Measurements from ENCODE around the gene ANO4. TPM values are rescaled to one million over a fixed set of nuclear protein-coding genes. Genes with fewer than 3 reads are reported as not detected.

Gene ANO4
- total RNA-seq, 1 experiment from 2014 or later, result 5.7 TPM

GRCh38 chr12:100967189-100967588 lies 172.6 kb downstream of the ANO4 start:
- Histone ChIP-seq H3K9me3 (ENCODE audit: control insufficient read depth, low read depth, low read length) (no peaks in the 10 kb centered on the region), H3K4me2 (ENCODE audit: insufficient read depth, insufficient read length, low read length) (no peak overlapping the region), H3K18ac (ENCODE audit: insufficient read length, low read depth, low read length) (no peak overlapping the region), H4K8ac (replicated peaks; ENCODE audit: insufficient read length, low read depth, low read length) (no peak overlapping the region), H4K20me1 (ENCODE audit: control insufficient read depth, insufficient read depth, insufficient read length) (no peaks in the 10 kb centered on the region), H2BK15ac (ENCODE audit: low read depth, low read length) (no peak overlapping the region), H3K79me1 (ENCODE audit: insufficient read depth, low read depth, low read length, poor library complexity, severe bottlenecking) (no peaks in the 10 kb centered on the region), H3K27ac (ENCODE audit: insufficient read length, low read depth, low read length) (no peak overlapping the region), H3K14ac (ENCODE audit: insufficient read depth, low read length) (no peak overlapping the region), H2AFZ (ENCODE audit: low read length) (no peak overlapping the region), H3K9ac (ENCODE audit: extremely low read depth, insufficient read length, low read length) (no peak overlapping the region), H2BK5ac (ENCODE audit: insufficient read length, low read length) (no peak overlapping the region), H2BK12ac (ENCODE audit: insufficient read length, low read depth, low read length) (no peak overlapping the region), H3T11ph (ENCODE audit: low read length) (no peak overlapping the region), H3K56ac (ENCODE audit: insufficient read length, low read depth, low read length) (no peak overlapping the region), H4K91ac (ENCODE audit: insufficient read length, low read depth, low read length) (no peak overlapping the region), H3K4ac (ENCODE audit: low read depth, low read length) (no peak overlapping the region), H3K23ac (ENCODE audit: insufficient read length, low read depth, low read length) (no peak overlapping the region), H3K4me1 (ENCODE audit: insufficient read depth, low read length) (peaks cover 7% of the 10 kb centered on the region; the same call in 1 of the 2 replicates), H3K27me3 (ENCODE audit: insufficient read depth, low read length) (no peaks in the 10 kb centered on the region), H2BK20ac (ENCODE audit: low read depth, low read length, poor library complexity, severe bottlenecking) (no peak overlapping the region), H2BK120ac (ENCODE audit: low read depth, low read length, poor library complexity, severe bottlenecking) (no peak overlapping the region), H4K5ac (ENCODE audit: insufficient read length, low read depth, low read length) (no peak overlapping the region), H3K79me2 (ENCODE audit: insufficient read depth, low read length) (no peaks in the 10 kb centered on the region), H2AK5ac (ENCODE audit: insufficient read length, low read length) (no peak overlapping the region), H3K23me2 (ENCODE audit: insufficient read length, low read depth, low read length, poor library complexity, severe bottlenecking) (no peaks in the 10 kb centered on the region)
- no peaks in the 10 kb centered on the region; a peak in 1 of 7 replicates for H3K36me3 Mint-ChIP-seq (ENCODE audit: insufficient read depth in 1 of 3, low read depth in 3 of 3)
- H3K27ac Mint-ChIP-seq, result no peak overlapping the region
- no peak for TF ChIP-seq CTCF (conservative IDR thresholded peaks at IDR 0.05)
- peaks cover 47 to 59% of the 10 kb centered on the region in 2 experiments for H3K4me1 Mint-ChIP-seq
- WGBS (ENCODE audit: extremely low coverage, insufficient read length, low lambda C conversion rate), result no CpG with 5 or more reads among the region's 1 CpG
- DNase-seq, result no peak
- no peak overlapping the region for H3K4me3 Mint-ChIP-seq
- H3K27me3 Mint-ChIP-seq (ENCODE audit: low read depth), result no peaks in the 10 kb centered on the region
- H3K9me3 Mint-ChIP-seq, result no peaks in the 10 kb centered on the region
